Measurements from ENCODE around the gene RPL4.
"Not testable (repeated sequence)": the region's sequence is repeated elsewhere in the genome, so short reads cannot be mapped to it uniquely, and the experiment has no call there.

GRCh38 chr15:66503041-66503648, 1.5 kb downstream of the RPL4 start:
- TF ChIP-seq, protein P1, sequence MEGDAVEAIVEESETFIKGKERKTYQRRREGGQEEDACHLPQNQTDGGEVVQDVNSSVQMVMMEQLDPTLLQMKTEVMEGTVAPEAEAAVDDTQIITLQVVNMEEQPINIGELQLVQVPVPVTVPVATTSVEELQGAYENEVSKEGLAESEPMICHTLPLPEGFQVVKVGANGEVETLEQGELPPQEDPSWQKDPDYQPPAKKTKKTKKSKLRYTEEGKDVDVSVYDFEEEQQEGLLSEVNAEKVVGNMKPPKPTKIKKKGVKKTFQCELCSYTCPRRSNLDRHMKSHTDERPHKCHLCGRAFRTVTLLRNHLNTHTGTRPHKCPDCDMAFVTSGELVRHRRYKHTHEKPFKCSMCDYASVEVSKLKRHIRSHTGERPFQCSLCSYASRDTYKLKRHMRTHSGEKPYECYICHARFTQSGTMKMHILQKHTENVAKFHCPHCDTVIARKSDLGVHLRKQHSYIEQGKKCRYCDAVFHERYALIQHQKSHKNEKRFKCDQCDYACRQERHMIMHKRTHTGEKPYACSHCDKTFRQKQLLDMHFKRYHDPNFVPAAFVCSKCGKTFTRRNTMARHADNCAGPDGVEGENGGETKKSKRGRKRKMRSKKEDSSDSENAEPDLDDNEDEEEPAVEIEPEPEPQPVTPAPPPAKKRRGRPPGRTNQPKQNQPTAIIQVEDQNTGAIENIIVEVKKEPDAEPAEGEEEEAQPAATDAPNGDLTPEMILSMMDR (conservative IDR thresholded peaks at IDR 0.05) = not testable (repeated sequence)
- not testable (repeated sequence) for TF ChIP-seq EZH2 (IDR thresholded peaks at IDR 0.05; ENCODE audit: low read depth)
